WERI-Rb-1 (cell line): Measurements from ENCODE around the gene EFCAB6.

Source experiments
- DNase-seq: peaks from one replicate; pipeline ENCODE4 v3.0.0-alpha.2; 2020
- H3K27ac ChIP-seq: fragments of 250-450 bp; sonication (Bioruptor Pico); 2 replicates; pipeline ENCODE4 v1.5.1; 2020; ENCODE audit warnings: mild to moderate bottlenecking, moderate library complexity
- H3K27me3 ChIP-seq: fragments of 250-450 bp; sonication (Bioruptor Pico); 2 replicates; pipeline ENCODE4 v1.5.1; 2021; ENCODE audit warnings: mild to moderate bottlenecking, low read depth, moderate library complexity; ENCODE audit not compliant: insufficient read depth, severe bottlenecking
- H3K36me3 ChIP-seq: fragments of 250-450 bp; sonication (Bioruptor Pico); 2 replicates; pipeline ENCODE4 v1.5.1; 2020; ENCODE audit warnings: mild to moderate bottlenecking, moderate library complexity
- H3K4me3 ChIP-seq: 2 replicates; pipeline ENCODE4 v1.5.1; 2011; ENCODE audit warnings: low read depth, mild to moderate bottlenecking, control low read depth, low read length
- H3K9me3 ChIP-seq: fragments of 250-450 bp; sonication (Bioruptor Pico); 2 replicates; pipeline ENCODE4 v1.5.1; 2021; ENCODE audit warnings: mild to moderate bottlenecking, moderate library complexity; ENCODE audit not compliant: severe bottlenecking
- CTCF ChIP-seq: IDR thresholded peaks from 2 replicates; pipeline ENCODE4 v1.5.1; 2011; ENCODE audit warnings: low read depth, mild to moderate bottlenecking, control low read depth, inconsistent platforms, low read length

Gene EFCAB6

GRCh38 chr22:43853328-43853931 lies 41.3 kb upstream of the EFCAB6 start:
- peaks cover 3% of the 10 kb centered on the region for H3K9me3 ChIP-seq
- H3K27me3 ChIP-seq: no peaks in the 10 kb centered on the region
- no peak for DNase-seq
- no peak overlapping the region for H3K27ac ChIP-seq
- no peak for TF ChIP-seq CTCF
- H3K4me3 ChIP-seq: no peak overlapping the region
- peaks cover 38% of the 10 kb centered on the region for H3K36me3 ChIP-seq

GRCh38 chr22:43852573-43853327 lies 40.6 kb upstream of the EFCAB6 start:
- no peaks in the 10 kb centered on the region for H3K27me3 ChIP-seq
- peaks cover 3% of the 10 kb centered on the region for H3K9me3 ChIP-seq
- H3K4me3 ChIP-seq: no peak overlapping the region
- peaks cover 37% of the 10 kb centered on the region for H3K36me3 ChIP-seq
- no peak for TF ChIP-seq CTCF
- H3K27ac ChIP-seq: no peak overlapping the region
- DNase-seq: no peak

GRCh38 chr22:43851979-43852307 lies 39.8 kb upstream of the EFCAB6 start:
- DNase-seq: no peak
- Histone ChIP-seq H3K9me3 (no peaks in the 10 kb centered on the region), H3K27me3 (no peaks in the 10 kb centered on the region), H3K4me3 (no peak overlapping the region), H3K27ac (no peak overlapping the region), H3K36me3 (peaks cover 34% of the 10 kb centered on the region)
- no peak for TF ChIP-seq CTCF

GRCh38 chr22:43851058-43851978 lies 39.2 kb upstream of the EFCAB6 start:
- TF ChIP-seq CTCF: no peak
- Histone ChIP-seq H3K4me3 (no peak overlapping the region), H3K9me3 (no peaks in the 10 kb centered on the region), H3K27me3 (no peaks in the 10 kb centered on the region), H3K36me3 (peaks cover 31% of the 10 kb centered on the region), H3K27ac (no peak overlapping the region)
- DNase-seq: no peak

- peaks cover 31% of the 10 kb centered on the region for H3K36me3 ChIP-seq
- DNase-seq: no peak
- no peaks in the 10 kb centered on the region for H3K9me3 ChIP-seq
- no peak overlapping the region for H3K27ac ChIP-seq
- no peak for TF ChIP-seq CTCF
- no peak overlapping the region for H3K4me3 ChIP-seq
- no peaks in the 10 kb centered on the region for H3K27me3 ChIP-seq
These were observed 38.4 kb upstream of the EFCAB6 start for GRCh38 chr22:43850529-43850928.
